Endothelial cell of umbilical vein (primary cell): ENCODE results near the gene FGF10.

Source experiments
- CTCF ChIP-seq, 2 donors: IDR thresholded peaks; 1 replicate in 1 of 2; 2 replicates in 1 of 2; pipeline ENCODE4 v1.5.1; 2011; ENCODE audit warnings: low read length in 2 of 2, mild to moderate bottlenecking in 2 of 2, moderate library complexity in 2 of 2, control low read depth in 1 of 2, inconsistent platforms in 1 of 2, low read depth in 1 of 2; ENCODE audit not compliant: insufficient read depth in 1 of 2; ENCODE audit errors: extremely low read depth in 1 of 2
- EZH2 ChIP-seq: IDR thresholded peaks from 2 replicates; pipeline ENCODE4 v1.6.1; 2012; ENCODE audit warnings: borderline replicate concordance, low read depth, mild to moderate bottlenecking, moderate library complexity, low read length, inconsistent platforms; ENCODE audit not compliant: severe bottlenecking
- MAX ChIP-seq: IDR thresholded peaks from 2 replicates; pipeline ENCODE4 v1.6.1; 2011; ENCODE audit not compliant: insufficient read depth, insufficient read length

GRCh38 chr5:44312374-44312773 is 76.8 kb downstream of the FGF10 start:
- TF ChIP-seq CTCF (IDR thresholded peaks at IDR 0.05; ENCODE audit: extremely low read depth in 1 of 2, insufficient read depth in 1 of 2, low read depth in 1 of 2, low read length in 2 of 2) (no peak), MAX (no peak), EZH2 (no peak)
